ENCODE results near the gene KCNJ12. TPM values are rescaled to one million over a fixed set of nuclear protein-coding genes. Genes with fewer than 3 reads are reported as not detected.

KCNJ12 gene
- total RNA-seq, 1 donor = 0.10 TPM

DNA sequence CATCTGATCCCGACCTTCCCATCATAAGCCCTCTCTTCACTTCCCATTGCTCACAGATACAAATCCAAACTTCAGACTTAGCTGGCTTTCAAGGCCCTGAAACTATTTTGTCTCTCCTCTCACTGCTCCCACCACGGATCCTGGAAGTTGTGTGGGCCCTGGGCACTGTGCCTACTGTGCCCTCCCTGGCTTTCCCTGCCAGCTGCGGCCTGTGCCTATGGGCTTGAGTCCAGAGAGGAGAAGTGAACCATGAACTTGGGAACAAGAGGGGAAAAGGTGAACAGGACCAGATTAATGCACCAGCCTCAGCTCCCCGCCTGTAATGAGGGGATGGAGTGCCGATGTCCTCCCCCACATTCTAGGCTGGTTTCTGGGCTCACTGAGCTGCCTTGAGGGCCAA, 18.9 kb upstream of the KCNJ12 start:
- Histone ChIP-seq H3K4me1 (ENCODE audit: insufficient read depth, low read length) (no peaks in the 10 kb centered on the region), H3K9me3 (ENCODE audit: low read depth, low read length) (no peaks in the 10 kb centered on the region), H3K4me3 (ENCODE audit: low read length) (no peak overlapping the region), H3K27me3 (ENCODE audit: insufficient read depth, low read length) (no peaks in the 10 kb centered on the region)

DNA sequence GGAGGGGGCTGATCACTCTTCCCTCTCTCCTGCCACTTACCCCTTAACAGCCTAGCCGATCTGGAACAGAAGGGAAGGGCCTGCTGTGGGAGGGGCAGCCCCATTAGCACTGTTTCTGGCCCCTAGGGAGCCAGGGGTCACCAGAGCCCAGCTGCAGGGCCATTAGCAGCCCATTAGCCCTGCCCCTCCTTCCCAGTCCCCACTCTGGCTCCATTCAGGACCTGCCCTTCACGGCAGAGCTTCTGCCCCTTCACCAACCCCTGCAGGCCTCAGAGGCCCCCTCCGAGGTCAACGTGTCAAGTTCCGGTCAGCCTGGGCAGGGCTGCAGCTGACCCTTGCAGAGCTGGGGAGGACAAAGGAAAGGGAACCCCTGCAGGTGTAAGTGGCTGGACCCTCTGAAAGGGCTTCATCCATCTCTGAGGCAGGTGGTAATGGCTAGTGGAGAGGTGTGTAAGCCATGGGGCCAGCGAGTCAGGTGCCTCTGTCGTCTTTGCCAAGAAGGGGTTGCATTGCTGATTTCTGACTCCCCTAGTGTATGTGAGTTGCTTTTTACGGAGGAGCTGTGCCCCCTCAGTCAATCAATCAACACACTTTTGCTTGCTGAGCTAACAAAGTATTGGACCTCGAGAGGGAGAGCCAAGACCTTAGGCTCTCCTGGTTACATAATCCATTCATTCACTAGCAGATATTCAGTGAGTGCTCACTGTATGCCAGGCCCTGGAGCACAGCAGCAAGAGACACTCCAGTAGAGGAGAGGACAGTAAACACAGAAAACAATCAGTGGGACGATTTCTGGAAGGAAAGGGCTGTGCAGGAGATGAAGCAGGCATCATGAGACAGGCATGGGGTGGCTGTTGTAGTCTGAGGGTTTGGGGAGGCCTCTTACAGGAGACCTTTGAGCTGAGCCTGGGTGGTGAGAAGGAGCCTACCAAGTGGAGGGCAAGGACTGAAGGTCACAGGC, 18.2 kb upstream of the KCNJ12 start:
- H3K4me3 ChIP-seq (ENCODE audit: low read length) = no peak overlapping the region
- H3K9me3 ChIP-seq (ENCODE audit: low read depth, low read length) = no peaks in the 10 kb centered on the region
- no peaks in the 10 kb centered on the region for H3K27me3 ChIP-seq (ENCODE audit: insufficient read depth, low read length)
- no peaks in the 10 kb centered on the region for H3K4me1 ChIP-seq (ENCODE audit: insufficient read depth, low read length)

DNA sequence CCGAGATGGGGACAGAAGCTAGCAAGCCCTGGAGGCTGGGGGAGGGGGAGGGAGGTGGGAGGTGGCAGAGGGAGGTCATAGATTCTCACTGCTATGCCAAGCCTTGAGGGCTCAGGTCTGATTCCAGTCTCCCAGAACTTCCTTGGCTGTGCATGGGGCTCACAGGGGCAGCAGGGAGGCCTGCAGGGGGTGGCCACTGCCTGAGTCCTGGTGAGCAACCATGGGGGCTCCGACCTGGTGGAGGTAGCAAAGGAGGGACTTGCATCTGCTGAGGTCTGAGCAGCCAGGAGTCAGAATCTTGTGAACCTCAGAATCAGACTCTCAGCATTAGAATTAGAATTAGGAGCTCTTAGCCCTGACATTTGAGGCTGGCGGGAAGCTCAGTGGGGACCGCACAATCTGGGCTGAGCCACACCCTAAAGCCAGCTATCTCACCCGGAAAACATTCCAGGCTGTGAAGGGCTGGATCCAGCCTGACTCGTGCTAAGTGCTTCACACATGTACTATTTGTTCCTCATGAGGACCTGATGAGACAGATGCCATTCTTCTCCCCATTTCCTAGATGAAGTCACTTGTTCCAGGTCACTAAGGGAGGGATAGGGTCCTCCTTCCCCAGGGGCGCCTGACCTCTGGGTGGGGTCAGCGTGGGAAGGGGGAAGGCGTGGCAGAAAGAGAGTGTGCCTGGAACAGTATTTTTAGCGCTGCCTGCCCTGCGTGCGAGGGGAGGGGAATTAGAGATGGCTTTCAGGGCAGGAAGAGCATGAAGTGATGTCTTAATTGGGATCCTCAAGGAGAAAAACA, 17.3 kb upstream of the KCNJ12 start:
- no peak overlapping the region for H3K4me3 ChIP-seq (ENCODE audit: low read length)
- no peaks in the 10 kb centered on the region for H3K4me1 ChIP-seq (ENCODE audit: insufficient read depth, low read length)
- H3K27me3 ChIP-seq (ENCODE audit: insufficient read depth, low read length) = no peaks in the 10 kb centered on the region
- H3K9me3 ChIP-seq (ENCODE audit: low read depth, low read length) = no peaks in the 10 kb centered on the region

DNA sequence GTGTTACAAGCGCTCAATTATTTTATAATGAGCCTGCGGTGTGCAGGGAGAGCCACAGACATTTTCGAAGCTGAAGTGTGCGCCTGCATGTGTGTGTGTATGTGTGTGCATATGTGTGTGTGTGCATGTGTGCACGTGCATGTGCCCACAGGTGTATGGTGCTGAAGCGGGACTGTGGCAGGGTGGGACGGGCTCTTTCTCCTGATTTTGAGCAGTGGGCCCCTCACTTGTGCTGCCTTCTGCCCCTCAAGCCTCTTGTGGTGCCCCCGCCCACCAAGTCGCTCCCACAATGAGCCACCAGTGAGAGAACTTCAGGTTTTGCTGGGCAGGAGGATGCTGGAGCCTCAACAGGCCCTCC, 16.7 kb upstream of the KCNJ12 start:
- H3K4me1 ChIP-seq (ENCODE audit: insufficient read depth, low read length) = no peaks in the 10 kb centered on the region
- H3K9me3 ChIP-seq (ENCODE audit: low read depth, low read length) = no peaks in the 10 kb centered on the region
- no peaks in the 10 kb centered on the region for H3K27me3 ChIP-seq (ENCODE audit: insufficient read depth, low read length)
- H3K4me3 ChIP-seq (ENCODE audit: low read length) = no peak overlapping the region

DNA sequence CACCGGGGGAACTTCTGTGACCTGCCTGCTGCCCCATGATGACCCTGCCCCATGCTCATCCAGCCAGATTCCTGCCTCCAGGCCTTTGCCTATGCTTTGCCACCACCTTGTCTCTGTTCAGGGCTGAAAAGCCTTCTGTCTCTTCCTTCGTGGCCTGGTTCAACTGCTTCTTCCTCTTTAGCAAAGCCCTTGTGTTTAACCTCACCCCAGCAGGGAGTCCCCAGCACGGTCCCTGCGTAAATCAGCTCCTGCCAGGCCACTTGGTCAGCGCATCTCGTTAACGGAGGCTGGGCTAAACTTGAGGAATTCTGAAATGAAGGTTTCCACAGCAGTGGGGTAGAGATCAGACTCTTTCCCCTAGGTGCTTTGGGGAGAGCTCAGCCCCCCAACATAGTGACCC, 16.1 kb upstream of the KCNJ12 start:
- H3K4me3 ChIP-seq (ENCODE audit: low read length) = no peak overlapping the region
- H3K4me1 ChIP-seq (ENCODE audit: insufficient read depth, low read length) = no peaks in the 10 kb centered on the region
- H3K27me3 ChIP-seq (ENCODE audit: insufficient read depth, low read length) = no peaks in the 10 kb centered on the region
- H3K9me3 ChIP-seq (ENCODE audit: low read depth, low read length) = no peaks in the 10 kb centered on the region

DNA sequence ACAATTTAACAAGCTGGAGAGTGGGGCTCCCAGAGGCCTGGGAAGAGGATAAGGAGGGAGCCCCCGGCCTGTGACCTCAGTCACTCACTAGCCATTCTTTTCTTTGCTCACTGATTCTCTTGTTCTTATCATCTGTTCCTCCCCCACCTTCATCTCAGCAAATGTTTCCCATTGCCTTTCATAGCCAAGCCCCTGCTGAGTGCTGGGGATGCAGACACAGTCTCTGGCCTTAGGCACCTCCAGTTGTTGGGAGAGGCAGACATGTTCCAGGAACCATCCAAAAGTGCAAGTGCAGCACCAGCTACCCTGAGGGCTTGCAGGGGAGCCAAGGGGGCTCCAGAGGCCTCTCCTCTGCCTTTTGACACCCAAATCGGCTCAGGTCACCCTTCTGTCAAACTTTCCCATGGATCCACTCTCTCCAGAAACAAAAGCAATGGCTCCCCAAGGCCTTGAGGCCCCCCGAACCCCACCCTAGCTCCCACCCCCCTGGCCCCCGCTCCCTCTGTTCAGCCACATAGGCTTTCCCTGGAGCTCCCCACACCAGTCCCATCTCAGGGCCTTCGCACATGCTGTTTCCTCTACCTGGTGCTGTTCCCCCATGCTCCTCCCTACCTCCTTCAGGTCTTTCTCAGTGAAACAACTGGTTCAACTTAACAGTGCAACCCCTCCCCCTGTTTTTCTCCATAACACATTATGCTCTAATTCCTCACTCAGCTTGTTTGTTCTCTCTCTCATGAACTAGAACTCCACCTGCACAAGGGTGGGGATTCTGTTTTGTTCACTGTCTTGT, 14.9 kb upstream of the KCNJ12 start:
- Histone ChIP-seq H3K4me1 (ENCODE audit: insufficient read depth, low read length) (no peaks in the 10 kb centered on the region), H3K9me3 (ENCODE audit: low read depth, low read length) (no peaks in the 10 kb centered on the region), H3K4me3 (ENCODE audit: low read length) (no peak overlapping the region), H3K27me3 (ENCODE audit: insufficient read depth, low read length) (no peaks in the 10 kb centered on the region)

DNA sequence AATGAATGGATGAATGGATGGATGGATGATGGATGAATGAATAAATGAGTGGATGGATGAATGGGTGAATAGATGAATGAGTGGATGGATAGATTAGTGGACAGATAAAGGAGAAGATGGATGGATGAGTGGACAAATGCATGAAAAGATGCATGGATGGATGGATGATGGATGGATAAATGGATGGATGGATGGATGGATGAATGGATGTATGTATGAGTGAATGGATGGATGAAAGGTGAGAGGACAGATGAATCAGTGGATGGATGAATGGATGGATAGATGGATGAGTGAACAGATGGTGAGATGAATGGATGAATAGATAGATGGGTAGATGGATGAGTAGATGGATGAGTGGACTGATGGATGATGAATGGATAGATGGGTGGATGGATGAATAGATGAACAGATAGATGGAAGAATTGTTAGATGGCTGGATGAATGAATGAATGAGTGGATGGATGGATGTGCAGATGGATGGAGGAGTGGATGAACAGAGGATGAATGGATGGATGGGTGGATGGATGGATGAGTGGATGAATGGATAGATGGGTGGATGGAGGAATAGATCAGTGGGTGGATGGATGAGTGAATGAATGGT, 13.7 kb upstream of the KCNJ12 start:
- no peaks in the 10 kb centered on the region for H3K9me3 ChIP-seq (ENCODE audit: low read depth, low read length)
- H3K4me1 ChIP-seq (ENCODE audit: insufficient read depth, low read length) = no peaks in the 10 kb centered on the region
- H3K27me3 ChIP-seq (ENCODE audit: insufficient read depth, low read length) = no peaks in the 10 kb centered on the region
- H3K4me3 ChIP-seq (ENCODE audit: low read length) = no peak overlapping the region

DNA sequence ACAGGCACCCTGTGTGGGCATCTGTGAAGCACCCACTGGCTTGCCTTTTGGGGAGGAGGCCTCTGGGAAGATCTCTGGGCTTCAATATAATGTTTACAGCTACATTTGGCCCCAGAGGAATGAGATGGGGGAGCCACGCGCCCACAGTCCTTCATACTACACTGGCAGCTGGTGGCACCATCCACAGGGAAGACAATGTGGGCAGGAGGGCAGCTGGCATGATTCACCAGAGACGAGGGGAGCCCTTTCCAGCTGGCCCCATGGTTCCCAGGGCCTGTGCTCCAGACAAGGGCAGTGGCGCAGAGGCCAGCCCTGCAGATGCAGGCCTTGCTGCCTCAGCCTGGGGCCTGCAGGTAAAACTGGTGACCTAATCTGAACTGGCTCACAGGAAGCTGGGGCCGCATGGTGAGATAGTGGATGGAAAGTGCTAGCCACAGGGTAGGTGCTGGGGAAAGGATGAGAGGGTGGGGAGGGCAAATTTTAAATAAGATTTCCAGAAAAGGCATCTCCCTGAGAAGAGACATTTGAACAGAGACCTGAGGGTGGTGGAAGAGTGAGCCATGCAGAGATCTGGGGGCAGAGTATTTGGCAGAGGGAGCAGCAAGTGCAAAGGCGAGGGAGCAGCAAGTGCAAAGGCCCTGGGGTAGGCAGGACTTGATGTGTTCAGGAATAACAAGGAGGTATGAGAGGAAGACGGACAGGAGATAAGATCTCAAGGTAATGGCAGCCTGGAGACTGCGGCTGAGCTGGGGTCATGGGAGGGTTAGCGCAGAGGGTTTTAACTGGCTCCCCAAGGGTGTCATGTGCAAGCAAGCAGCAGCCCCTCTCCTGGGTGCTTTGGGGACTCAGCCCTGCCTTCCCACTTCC, 12.1 kb upstream of the KCNJ12 start:
- H3K27me3 ChIP-seq (ENCODE audit: insufficient read depth, low read length) = no peaks in the 10 kb centered on the region
- H3K4me1 ChIP-seq (ENCODE audit: insufficient read depth, low read length) = no peaks in the 10 kb centered on the region
- H3K9me3 ChIP-seq (ENCODE audit: low read depth, low read length) = no peaks in the 10 kb centered on the region
- no peak overlapping the region for H3K4me3 ChIP-seq (ENCODE audit: low read length)

DNA sequence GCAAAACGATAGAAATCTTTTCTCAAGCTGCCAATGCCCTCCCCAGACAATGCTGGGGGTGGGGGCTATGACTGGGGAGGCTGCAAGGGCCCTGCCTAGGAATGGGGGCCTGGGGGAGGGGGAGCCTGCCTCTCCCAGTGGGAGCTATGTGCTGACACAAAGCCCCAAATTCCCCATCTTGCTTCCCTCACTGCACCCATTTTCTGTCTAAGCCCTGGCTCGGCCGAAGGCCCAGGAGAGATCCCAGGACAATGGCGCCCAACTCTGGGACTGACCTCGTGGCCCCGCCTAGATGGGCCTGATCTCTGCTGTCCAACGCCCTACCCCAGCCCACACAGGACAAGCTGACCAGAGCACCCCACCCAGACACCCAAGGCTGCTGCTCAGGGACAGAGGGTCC, 11.1 kb upstream of the KCNJ12 start:
- Histone ChIP-seq H3K4me1 (ENCODE audit: insufficient read depth, low read length) (no peaks in the 10 kb centered on the region), H3K27me3 (ENCODE audit: insufficient read depth, low read length) (no peaks in the 10 kb centered on the region), H3K9me3 (ENCODE audit: low read depth, low read length) (no peaks in the 10 kb centered on the region), H3K4me3 (ENCODE audit: low read length) (no peak overlapping the region)

DNA sequence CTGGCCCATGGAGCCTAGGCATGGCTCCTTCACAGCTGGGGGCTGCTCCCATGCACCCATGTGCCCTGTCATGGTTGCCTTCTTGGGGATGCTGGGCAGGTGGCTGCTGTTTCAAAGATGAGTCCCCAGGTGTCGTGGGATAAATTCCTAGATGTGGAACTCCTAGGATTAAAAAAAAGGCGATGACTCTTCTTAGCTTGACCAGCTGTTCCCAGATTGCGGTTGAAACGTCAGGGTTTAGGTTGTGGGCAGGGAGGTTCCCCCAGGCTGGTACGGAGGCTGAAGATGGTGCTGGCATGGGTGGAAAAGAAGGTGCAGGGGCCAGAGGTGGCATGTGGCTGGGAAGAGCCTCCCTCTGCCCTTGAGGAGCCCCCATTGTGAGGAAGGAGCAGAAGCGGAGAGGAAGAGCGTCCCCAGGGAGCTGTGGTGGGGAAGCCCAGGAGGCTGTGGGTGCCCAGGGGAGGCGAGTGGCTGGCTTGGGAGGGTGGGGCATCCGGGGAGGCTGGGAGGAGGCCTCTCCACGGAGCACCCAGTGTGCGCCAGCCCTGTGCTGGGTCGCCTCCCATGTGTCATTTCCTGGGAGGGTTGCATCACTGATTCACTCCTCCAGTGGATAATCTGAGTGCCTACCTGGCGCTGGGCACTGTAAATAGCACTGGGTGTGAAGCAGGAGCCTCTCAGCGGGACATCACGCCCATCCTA, 7.5 kb upstream of the KCNJ12 start:
- Histone ChIP-seq H3K4me1 (ENCODE audit: insufficient read depth, low read length) (no peaks in the 10 kb centered on the region), H3K27me3 (ENCODE audit: insufficient read depth, low read length) (no peaks in the 10 kb centered on the region), H3K4me3 (ENCODE audit: low read length) (no peak overlapping the region), H3K9me3 (ENCODE audit: low read depth, low read length) (no peaks in the 10 kb centered on the region)

DNA sequence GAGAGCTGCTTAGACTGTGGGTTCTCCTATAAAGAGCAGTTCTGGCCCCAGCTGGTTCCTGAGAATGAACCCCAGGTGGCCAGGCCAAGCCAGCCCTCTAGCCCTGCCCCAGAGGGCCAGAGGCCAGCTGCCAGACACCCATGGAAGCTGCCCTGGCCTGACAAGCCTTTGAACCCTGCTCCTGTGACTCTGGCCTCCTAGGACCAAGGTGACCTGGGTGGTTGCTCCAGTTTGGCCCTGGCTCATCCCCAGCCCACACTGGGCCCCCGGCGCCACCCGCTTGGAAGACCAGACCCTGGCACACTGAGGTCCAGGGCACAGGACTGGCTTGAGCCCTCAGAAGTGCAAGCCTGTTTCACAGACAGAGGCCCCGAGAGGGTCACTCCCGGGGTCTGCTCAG, 6.8 kb upstream of the KCNJ12 start:
- H3K4me1 ChIP-seq (ENCODE audit: insufficient read depth, low read length) = no peaks in the 10 kb centered on the region
- H3K27me3 ChIP-seq (ENCODE audit: insufficient read depth, low read length) = no peaks in the 10 kb centered on the region
- H3K4me3 ChIP-seq (ENCODE audit: low read length) = no peak overlapping the region
- H3K9me3 ChIP-seq (ENCODE audit: low read depth, low read length) = no peaks in the 10 kb centered on the region

DNA sequence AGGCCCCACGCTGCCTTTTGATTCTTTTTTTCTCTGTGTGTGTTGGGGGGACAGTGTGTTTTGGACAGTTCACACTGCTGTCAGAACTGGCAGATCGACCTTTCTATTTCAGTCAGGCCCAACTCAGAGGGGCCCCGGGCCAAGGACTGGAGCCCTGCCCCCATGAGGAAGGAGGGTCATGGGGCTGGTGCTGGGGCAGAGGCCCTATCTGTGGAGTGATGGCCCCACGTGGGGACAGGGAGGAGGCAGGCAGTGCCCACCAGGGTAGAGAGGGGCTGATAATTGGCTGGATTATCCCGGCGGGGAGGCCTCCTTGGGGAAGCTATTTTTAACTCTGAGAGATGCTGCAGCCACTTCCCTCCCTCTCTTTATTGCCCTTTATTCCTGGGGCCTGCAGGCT, 5.7 kb upstream of the KCNJ12 start:
- Histone ChIP-seq H3K27me3 (ENCODE audit: insufficient read depth, low read length) (peaks cover 6% of the 10 kb centered on the region), H3K9me3 (ENCODE audit: low read depth, low read length) (no peaks in the 10 kb centered on the region), H3K4me1 (ENCODE audit: insufficient read depth, low read length) (no peaks in the 10 kb centered on the region), H3K4me3 (ENCODE audit: low read length) (no peak overlapping the region)

DNA sequence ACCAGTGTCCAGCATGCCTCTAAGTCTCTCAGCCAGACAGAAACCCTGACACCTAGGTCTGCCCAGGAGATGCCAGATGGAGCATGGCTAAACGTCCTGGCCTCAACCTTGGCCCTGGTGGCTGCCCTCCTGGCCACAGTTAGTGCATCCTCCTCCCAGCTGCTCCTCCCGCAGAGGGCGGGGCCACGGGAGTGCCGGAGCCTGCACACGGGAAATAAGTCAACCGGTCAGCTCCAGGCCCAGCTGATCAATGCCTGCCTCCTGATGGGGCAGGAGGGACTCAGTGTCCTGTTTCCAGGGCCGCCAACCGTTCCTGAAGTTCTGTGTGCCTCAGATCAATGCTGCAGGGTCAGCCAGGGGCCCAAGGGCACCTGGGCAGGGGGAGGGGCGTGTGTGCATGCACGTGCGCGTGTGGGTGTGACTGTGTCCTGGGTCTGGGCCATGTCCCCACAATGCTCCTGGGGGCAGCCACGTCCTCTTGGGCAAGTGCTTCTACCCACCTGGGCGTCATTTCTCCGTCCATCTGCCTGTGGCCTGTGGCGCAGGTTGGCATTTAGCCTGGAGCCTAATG, 4.6 kb upstream of the KCNJ12 start:
- Histone ChIP-seq H3K4me1 (ENCODE audit: insufficient read depth, low read length) (peaks cover 2% of the 10 kb centered on the region), H3K27me3 (ENCODE audit: insufficient read depth, low read length) (peaks cover 10% of the 10 kb centered on the region)

More for the DNA sequence above, 4.6 kb upstream of the KCNJ12 start:
- H3K4me3 ChIP-seq (ENCODE audit: low read length) = no peak overlapping the region
- no peaks in the 10 kb centered on the region for H3K9me3 ChIP-seq (ENCODE audit: low read depth, low read length)

Data from mononuclear cell (primary cell).